Glomerular endothelial cell (primary cell): Measurements from ENCODE around the gene RASA1. TPM values are rescaled to one million over a fixed set of nuclear protein-coding genes. Genes with fewer than 3 reads are reported as not detected.

ENCODE experiments used
- DNase-seq: peaks from one replicate; pipeline ENCODE4 v3.0.0-alpha.2; 2011; ENCODE audit warnings: low read depth, low spot score; ENCODE audit errors: extremely low read depth
- total RNA-seq: library from RNA; depleted of rRNA; stranded (reverse); fragments of >200 nt; gene quantifications from 2 replicates; pipeline ENCODE4 v1.2.3, GENCODE V29; 2015

Gene RASA1
- total RNA-seq, 1 donor from 2014 or later: 38.3 TPM

DNA sequence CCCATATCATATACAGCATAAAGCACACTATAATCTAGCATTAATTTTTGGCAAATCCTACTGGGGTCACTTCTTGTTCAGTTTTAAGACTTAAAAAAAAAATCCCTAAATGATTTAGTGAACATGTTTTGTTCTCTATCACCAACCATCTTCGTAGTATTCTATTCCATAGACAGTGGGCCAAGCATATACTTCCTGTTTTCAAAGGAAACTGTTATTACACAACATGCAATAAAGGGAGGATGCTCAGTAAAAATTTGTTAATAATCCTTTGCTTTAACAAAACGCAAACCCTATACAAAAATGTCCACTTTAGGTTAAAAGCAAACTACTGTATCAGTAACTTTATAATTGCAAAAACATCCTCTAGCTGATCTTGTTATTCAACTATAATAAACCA lies 132.0 kb downstream of the RASA1 start:
- DNase-seq: no peak

DNA sequence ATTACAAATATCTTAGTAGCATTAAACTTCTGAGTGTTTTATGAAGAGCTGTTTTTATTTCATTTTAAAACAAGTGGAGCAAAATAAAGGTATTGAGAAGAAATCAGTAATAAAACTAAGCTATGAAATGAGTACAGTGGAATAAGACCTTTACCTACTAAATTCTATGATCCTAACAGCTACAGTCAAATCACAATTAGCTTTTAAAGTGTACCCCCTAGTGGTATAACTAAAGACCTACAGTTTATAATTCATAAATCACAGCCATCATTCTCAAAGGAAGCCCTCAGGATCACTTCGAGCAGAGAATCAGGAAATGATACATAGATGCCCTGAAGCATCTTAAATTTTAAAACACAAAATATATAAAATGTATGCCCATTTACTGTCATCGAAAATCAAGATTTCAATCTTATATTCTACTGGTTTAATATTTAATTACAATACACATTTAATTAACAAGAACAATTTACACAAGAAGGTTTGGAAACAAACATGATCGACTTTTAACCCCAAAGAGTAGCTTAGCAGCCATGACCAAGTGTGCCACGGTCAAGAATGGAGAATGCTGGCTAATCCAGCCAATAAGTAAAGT lies 132.7 kb downstream of the RASA1 start:
- DNase-seq: no peak

DNA sequence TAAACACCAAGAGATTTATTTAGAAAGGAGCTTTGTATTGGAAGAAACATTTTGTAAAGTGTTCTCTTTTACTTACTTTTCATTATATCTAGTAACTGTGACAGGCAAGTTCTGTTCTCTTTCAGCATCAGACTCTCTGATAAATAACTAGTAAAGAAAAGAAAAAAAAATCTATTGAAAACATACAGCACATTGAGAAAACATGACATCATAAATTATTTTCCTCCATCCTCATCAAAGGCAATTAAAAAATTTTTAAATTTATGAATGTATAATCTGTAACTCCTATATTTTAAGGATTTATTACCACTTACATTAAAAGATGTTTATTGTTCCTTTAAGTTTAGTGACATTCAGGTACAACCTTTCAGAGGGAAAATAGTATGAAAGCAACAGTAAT lies 133.9 kb downstream of the RASA1 start:
- no peak for DNase-seq

DNA sequence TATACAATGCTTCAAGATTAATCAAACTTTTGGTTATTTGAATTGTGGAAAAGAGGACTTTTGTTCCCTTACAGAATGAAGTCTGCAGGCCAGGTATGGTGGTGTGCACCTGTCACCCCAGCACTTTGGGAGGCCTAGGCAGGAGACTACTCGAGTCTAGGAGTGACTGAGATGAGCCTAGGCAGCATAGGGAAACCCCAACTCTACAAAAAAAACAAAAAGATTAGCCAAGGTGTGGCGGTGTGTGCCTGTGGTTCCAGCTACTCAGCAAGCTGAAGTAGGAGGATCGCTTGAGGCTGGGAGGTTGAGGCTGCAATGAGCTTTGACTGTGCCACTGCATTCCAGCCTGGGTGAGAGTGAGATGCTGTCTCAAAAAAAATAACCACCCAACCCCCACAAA lies 135.7 kb downstream of the RASA1 start:
- no peak for DNase-seq

DNA sequence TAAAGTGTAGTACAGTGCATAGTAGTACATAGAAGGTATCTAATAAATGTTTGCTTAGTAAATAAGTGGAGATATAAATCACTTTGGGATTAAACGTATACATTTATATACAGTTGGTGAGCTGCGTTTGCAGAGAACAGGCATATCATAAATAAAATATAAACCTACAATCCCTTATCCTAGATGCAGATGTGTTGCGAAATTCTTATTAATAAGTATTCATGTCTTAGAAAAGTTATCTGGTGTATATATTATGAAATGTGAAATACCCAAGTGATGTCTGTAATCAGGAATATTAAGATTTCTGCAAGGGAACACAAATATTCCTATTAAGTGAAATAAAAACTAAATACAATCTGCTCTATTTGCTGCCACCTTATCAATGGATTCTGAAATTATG lies 136.2 kb downstream of the RASA1 start:
- no peak for DNase-seq

DNA sequence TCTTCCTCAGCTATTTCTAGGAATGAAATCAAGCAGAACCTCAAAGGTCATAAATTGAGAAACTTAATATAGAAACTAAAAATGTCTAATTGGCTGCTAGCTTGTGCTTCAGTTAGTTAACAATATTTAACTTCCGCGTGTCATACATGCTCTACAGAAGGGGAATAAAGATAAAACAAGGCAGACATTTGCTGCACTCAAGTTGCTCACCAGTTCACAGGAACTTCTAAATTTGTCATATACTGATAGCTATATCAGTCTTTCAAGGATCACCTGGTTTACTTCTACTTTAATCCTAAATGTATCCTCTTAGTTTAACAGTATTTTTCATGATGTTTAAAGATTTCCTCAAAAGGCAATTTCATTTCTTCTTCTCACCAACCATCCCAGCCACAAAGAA lies 136.7 kb downstream of the RASA1 start:
- no peak for DNase-seq

DNA sequence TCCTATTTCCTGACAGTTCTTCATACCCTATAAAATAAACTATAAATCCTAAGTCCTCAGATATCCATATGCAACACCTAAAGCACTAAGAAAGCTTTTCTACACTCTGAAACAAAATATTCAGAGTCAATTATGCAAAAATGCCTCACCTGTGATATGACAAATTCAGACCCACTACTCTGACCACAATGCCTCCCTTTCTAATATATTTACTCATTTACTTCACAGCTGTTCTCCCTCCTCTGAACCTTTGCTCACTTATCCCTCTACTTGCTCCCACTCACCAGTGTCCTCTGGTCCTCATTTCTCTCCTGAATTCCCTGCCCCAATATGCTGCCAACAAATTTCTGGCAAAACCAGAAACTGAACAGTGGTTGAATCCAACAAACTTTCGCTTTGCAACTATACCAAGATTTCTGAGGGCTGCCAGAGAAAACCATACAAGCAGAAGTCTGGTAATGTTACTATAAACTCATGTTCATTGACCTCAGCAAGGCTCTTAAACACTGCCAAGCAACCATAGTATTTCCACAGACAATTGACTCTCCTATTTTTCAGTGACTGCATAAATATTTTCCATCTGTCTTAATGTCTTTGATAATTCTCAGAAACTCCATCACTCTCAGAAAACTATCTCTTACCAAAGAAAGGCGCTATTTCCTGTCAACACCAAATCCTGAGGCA lies 137.9 kb downstream of the RASA1 start:
- no peak for DNase-seq

DNA sequence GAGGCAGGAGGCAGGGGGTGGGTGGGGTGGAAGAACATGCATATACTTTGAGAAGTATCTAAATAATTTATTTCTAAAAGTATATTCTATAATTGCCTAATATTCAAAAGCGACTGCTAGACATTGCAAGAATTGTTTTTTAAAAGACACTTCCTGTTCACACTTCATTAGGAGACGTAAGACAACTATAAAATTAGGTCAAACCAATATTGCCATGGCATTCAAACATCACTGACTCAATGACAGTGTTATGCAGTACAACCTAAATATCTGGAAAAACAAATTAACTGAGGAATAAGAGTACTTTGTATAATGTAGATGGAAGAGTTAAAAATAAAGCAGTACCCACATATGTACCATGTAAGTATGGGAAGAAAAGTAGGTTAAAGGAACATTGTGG lies 140.5 kb downstream of the RASA1 start:
- DNase-seq: no peak

DNA sequence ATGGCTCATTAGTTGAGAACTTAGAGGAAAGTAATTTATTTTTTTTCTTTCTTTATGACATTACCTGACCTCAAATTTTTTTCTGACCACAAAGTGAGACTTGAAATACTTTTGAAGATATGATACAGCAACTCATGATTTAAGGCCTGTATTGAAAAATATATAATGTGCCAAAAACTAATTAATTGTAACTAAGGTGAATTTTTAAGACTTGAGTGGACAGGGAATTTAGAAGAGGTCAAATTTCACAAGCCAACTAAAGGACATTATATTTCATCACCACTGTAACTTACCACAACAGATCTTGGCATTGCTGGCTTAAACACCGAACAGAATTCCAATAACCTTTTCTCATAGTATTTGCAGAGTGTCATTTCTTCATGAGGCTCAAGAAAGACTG lies 143.2 kb downstream of the RASA1 start:
- DNase-seq: no peak

DNA sequence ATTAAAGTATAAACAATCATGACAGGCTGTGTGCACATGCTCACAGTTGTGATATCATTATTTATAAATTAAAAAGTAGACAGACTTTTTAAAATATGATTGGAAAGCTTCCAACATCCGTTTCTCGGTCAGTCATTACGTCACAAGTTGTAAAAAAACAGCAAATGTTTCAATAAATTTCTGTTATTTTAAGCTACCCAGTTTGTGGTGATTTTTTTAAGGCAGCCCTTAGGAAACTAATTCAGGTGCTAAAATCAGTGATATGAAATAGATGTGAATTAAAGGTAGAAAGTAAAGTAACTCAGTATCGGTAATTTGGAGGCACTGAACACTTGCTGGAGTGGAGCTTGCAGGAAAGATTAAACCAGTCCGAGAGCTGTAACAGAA lies 143.9 kb downstream of the RASA1 start:
- no peak for DNase-seq

DNA sequence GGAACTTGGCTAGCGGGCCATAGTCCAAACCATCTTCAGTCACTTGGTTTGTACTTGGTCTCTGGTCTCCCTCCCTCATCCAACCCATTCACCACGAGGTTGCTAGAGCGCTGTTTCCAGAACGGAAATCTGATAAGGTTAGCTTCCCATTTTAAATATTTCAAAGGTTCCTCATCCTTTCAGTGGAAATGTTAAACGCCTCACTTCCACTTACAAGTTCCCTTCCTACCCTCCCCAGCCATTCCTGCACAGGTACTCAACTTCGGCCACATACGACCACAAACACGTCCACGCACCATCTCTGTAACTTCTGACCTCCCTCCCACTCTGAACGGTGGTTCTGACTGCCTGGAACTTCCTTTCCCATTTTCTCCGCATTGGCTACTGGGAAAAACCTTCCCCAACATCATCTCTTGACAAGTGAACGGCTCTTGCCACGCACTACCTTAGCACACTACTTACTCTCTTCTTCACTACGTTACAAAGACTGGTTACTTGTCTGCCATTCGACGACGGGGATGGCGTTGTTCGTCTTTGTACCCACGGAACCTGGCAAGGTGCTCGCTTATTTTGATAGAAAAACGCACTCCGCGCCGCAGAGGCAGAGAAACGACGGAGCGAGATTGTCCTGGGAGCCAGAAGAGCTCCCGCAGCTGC lies 144.4 kb downstream of the RASA1 start:
- no peak for DNase-seq

DNA sequence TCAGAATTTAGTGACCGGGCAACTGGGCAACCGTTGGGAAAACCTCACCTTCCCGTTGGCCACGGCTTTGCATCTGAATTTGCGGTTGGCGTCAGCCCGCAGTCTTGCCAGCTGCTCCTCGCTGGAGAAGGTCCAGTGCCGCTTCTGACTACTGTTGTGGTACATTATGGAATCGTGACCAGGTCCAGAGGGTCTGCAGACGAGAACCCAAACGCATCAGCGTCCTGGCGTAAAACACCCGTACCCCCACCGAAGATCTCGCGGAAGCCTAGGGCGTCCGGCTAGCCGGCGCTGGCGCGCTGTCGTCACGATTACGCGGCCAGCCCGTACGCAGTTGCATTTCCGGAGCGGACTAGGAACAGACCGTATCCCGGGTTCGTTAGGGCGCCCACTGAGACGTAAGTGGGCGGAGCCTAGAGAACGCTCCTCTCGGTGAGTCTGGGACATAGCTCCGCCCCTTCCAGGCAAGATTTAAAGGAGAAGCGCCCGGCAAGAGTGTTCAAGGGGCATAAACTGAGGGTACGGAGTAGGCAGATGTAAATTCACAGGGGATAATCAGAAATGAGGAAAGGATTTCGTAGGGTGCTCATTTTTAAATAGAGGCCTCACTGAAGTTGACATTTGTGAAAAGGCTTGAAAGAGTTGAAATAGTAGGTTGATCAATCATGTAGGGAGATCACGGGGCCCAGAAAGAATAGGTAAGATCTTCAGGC lies 145.1 kb downstream of the RASA1 start, which contains the start of gene CCNH:
Gene CCNH (minus strand): TSS at position 301 of the 713 bp plus-strand sequence. CDS start 136 bp downstream, at position 165.
- DNase-seq: peak; percentile 86

DNA sequence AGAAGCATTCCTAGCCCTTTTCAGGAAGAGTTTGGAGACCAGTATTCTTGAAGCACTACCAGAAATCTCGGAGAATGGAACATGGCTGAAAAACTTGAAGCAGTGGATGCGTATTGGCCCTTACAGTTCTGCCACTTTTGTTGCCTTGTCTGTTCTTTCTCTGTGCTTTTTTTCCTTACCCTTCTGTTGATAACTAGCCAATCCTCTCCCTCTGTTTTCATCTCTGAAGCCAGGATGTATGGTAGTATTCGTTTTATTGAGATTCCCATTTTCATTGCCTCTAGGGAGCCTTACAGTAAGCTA lies 145.6 kb downstream of the RASA1 start:
- DNase-seq: no peak

DNA sequence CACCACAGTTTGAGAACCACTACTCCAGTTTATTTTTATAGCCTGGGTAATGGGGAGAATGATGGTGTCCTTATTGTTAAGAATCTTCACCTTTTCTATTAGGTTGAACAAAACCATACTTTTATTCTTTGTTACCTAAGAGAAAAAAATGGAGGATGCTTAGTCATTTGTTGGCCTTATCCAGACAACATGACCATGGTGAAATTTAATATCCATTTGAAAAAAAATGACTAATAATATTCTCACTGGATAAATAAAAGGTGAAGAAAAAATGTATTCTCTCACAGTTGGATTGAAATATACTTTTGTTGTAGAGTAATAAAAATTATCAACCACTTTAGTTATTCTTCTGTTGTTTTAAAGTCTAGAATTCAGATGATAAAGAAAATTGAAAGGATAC lies 150.8 kb downstream of the RASA1 start:
- no peak for DNase-seq

DNA sequence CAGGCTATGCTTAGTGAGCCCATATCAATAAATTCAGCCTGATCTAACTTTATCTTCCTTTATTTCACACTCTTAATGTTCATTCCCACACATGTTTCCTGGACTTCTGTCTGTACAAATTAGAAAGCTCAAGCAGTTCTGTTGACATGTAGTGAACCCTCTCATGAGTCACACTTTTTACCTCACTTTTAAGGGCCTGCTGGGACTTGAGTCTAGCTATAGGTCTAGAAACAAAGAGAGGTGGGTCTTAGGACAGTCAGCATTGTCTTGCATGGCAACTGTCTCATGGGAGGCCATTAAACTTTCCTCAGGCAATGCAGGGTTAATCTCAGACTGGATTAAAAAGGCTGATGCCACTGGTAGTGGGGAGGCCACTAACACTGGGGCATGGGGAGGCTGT lies 153.6 kb downstream of the RASA1 start:
- DNase-seq: no peak

DNA sequence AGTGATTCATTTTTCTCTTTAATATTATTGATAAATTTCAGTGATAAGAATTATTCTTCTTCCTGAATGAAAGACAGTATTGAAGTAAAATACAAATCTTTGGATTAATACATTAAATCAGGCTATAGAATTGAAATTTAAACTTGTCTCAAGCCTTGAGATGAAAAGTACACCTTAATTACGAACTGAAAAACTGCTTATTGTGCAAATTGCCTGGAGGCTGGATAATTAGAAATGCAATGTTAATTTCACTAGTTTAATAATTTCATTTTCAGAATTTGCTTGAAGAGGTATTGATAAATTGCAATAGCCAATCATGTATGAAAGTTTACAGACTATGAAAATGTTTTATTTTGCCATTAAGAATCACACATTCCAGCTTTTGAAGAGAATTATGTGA lies 156.1 kb downstream of the RASA1 start:
- no peak for DNase-seq

DNA sequence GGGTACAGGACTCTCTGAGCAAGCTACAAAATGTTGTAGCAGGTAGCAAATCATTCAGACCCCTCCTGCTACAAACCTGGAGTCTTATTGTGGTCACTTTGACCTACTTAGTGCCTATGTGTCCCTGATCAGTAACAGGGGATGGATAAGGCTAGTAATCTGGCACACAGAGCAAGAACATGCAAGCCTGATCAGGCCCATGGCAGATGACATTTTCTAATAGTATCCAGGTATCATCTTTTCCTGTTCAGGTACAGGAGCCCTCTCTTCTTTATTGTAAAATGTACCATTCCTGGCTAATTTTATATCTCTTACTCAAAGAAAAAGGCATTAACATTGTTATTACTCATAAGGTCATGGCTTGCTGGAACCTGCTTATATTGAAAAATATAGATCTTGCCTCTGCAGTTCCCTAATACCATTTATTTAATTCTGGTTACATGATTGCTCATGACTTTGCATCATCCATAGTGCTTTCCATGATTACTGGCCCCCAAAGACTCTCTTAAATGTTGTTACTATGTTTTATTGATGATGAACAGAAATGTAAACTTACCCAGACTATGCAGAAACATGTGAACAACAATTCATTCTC lies 163.3 kb downstream of the RASA1 start:
- no peak for DNase-seq

DNA sequence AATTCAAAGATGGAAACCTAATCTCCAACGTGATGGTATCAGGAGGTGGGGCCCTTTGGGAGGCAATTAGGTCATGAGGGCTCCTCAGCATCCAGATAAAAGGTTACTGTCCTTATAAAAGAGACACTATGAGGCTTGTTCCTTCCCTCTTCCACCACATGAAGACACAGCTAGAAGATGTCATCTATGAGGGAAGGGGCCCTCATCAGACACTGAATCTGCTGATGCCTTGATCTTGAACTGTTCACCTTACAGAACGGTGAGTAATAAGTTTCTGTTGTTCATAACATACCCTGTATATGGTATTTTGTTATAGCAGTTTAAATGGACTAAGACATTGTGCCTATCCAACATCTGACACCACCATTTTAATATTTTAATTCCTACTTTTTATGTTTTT lies 164.8 kb downstream of the RASA1 start:
- DNase-seq: no peak

DNA sequence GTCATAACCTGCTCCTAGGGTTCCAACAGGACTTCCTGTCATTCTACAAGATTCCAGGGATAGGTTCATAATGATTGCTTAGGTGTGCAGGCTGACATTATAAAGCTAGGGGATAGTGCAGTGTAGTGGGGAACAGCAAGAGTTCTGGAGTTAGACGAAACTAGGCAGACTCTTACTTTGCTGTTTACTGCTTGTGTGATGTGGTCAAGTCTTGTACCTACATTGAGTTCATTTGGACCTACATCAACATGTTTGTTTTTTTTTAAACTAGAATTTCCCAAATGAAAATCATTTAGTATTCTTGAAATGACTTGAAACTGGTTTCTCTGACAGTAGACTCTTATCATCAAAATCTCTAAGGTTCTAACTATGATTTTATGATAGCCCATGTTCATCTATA lies 166.3 kb downstream of the RASA1 start:
- DNase-seq: no peak

DNA sequence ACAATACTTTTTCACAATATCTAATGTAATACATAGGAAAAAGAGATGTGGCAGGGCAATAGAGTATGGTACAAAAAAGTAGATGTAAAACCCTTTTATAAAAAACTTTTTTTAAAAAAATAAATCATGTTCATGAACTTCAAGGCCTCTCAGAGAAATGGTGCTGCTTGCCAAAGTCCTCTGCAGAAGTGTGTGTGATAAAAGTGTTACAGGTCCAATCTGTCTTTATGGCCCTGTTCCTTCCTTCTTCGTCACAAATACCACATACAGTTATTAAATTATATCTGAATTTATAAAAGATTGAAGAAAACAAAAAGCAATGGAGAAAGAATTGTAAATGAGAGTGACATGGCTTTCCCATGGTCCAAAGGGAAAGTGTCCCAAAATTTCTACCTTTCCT lies 166.8 kb downstream of the RASA1 start:
- DNase-seq: no peak

DNA sequence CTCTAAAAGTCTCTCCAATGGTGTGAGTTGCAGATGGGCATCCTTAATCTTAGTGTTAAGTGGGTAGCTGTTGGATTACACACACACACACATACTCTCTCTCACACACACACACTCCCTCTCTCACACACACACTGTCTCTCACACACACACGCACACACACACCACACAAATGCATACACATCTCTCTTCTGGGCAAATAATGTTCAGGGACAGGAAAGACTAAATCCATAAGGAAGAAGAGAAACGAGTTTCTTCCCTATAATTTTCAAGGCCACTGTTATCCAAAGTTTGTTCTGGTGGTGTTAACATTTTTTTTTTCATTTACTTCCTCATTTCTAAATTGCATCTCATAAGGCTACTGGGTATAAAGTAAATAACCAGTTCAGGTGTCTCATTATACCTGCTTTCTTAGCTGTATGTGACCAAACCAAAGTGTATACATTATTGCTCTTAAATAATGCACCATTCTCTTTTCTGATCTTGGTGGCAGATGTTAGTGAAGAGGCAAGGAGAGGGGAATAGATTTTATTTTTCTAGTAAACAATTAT lies 167.5 kb downstream of the RASA1 start:
- no peak for DNase-seq
